IMR-90 (cell line): Measurements from ENCODE around the gene TEAD1. TPM values are rescaled to one million over a fixed set of nuclear protein-coding genes. Genes with fewer than 3 reads are reported as not detected.

ENCODE experiments used
- ATAC-seq: fragments of 200-7000 bp; cut with Tn5 transposase; 2 replicates; pipeline ENCODE4 v1.9.1; 2020; ENCODE audit warnings: low read depth, mild to moderate bottlenecking, moderate library complexity
- BruUV-seq: library from RNA; stranded (reverse); fragments of 400-500 nt; replicated peaks from 2 replicates; lab custom pipeline; 2021; lab: Mats Ljungman, UMichigan
- CTCF ChIA-PET: fragments of 300-600 bp; formaldehyde crosslinking; extraction: SDS; loops from one replicate; lab custom pipeline; 2021; ENCODE audit warnings: antibody characterized with exemption; lab: Yijun Ruan, JAX
- POLR2A ChIA-PET: fragments of 300-600 bp; sonication (Branson Sonifier 250); formaldehyde crosslinking; loops from one replicate; lab custom pipeline; 2022; ENCODE audit warnings: antibody characterized with exemption; ENCODE audit not compliant: unreplicated experiment; lab: Charles Lee
- DNase-seq: peaks from one replicate; pipeline ENCODE4 v3.0.0; 2013
- H2AFZ ChIP-seq: replicated peaks from 2 replicates; pipeline ENCODE3; 2013; ENCODE audit warnings: low read length, mild to moderate bottlenecking; ENCODE audit not compliant: poor library complexity
- H2AK5ac ChIP-seq: 2 replicates; pipeline ENCODE4 v1.6.1; 2013; ENCODE audit warnings: low read depth, low read length, inconsistent platforms
- H2AK9ac ChIP-seq: replicated peaks from 2 replicates; pipeline ENCODE3; 2013; ENCODE audit warnings: mild to moderate bottlenecking, low read depth, low read length, moderate library complexity; ENCODE audit not compliant: poor library complexity
- H2BK120ac ChIP-seq: 2 replicates; pipeline ENCODE4 v1.6.1; 2013; ENCODE audit warnings: low read depth, low read length, inconsistent platforms
- H2BK15ac ChIP-seq: 3 replicates; pipeline ENCODE4 v1.6.1; 2013; ENCODE audit warnings: low read depth, low read length, inconsistent platforms
- H2BK20ac ChIP-seq: 2 replicates; pipeline ENCODE4 v1.6.1; 2013; ENCODE audit warnings: low read depth, mild to moderate bottlenecking, inconsistent platforms, low read length, moderate library complexity
- H2BK5ac ChIP-seq: 2 replicates; pipeline ENCODE4 v1.6.1; 2013; ENCODE audit warnings: mild to moderate bottlenecking, low read depth, low read length, inconsistent platforms; ENCODE audit not compliant: poor library complexity, severe bottlenecking
- H3K14ac ChIP-seq: replicated peaks from 2 replicates; pipeline ENCODE4 v1.6.1; 2013; ENCODE audit warnings: low read depth, low read length, inconsistent platforms
- H3K18ac ChIP-seq: 2 replicates; pipeline ENCODE4 v1.6.1; 2013; ENCODE audit warnings: low read depth, low read length, control low read depth
- H3K23ac ChIP-seq: 2 replicates; pipeline ENCODE4 v1.6.1; 2013; ENCODE audit warnings: low read depth, low read length, inconsistent platforms
- H3K27ac ChIP-seq: 2 replicates; pipeline ENCODE4 v1.5.1; 2013; ENCODE audit warnings: mild to moderate bottlenecking, control low read depth, low read length; ENCODE audit not compliant: insufficient read depth
- H3K27me3 ChIP-seq: 2 replicates; pipeline ENCODE4 v1.6.1; 2013; ENCODE audit warnings: low read length; ENCODE audit not compliant: control insufficient read depth, insufficient read depth
- H3K36me3 ChIP-seq: 2 replicates; pipeline ENCODE4 v1.6.1; 2013; ENCODE audit warnings: low read length, mixed read lengths; ENCODE audit not compliant: control insufficient read depth, insufficient read depth
- H3K4ac ChIP-seq: 2 replicates; pipeline ENCODE4 v1.6.1; 2013; ENCODE audit warnings: low read depth, low read length, inconsistent platforms
- H3K4me1 ChIP-seq: 2 replicates; pipeline ENCODE4 v1.6.1; 2013; ENCODE audit warnings: low read length, mixed read lengths; ENCODE audit not compliant: control insufficient read depth, insufficient read depth
- H3K4me2 ChIP-seq: 2 replicates; pipeline ENCODE4 v1.6.1; 2013; ENCODE audit warnings: low read depth, mild to moderate bottlenecking, control low read depth, low read length, moderate library complexity
- H3K4me3 ChIP-seq: 2 replicates; pipeline ENCODE4 v1.5.1; 2013; ENCODE audit warnings: low read depth, mild to moderate bottlenecking, control low read depth, low read length, moderate library complexity; ENCODE audit not compliant: insufficient read depth
- H3K56ac ChIP-seq: 2 replicates; pipeline ENCODE4 v1.6.1; 2013; ENCODE audit warnings: low read length, inconsistent platforms; ENCODE audit not compliant: insufficient read depth; ENCODE audit errors: extremely low read depth
- H3K79me1 ChIP-seq, 2 experiments: 2 replicates each; pipeline ENCODE4 v1.6.1; 2013; ENCODE audit warnings: low read length in 2 of 2, inconsistent platforms in 1 of 2, low read depth in 1 of 2
- H3K9ac ChIP-seq: 2 replicates; pipeline ENCODE4 v1.6.1; 2013; ENCODE audit warnings: low read depth, low read length, control low read depth
- H3K9me1 ChIP-seq: 2 replicates; pipeline ENCODE4 v1.6.1; 2013; ENCODE audit warnings: low read length, inconsistent platforms; ENCODE audit not compliant: insufficient read depth
- H3K9me3 ChIP-seq: 2 replicates; pipeline ENCODE4 v1.6.1; 2013; ENCODE audit warnings: low read length; ENCODE audit not compliant: control insufficient read depth, insufficient read depth
- H4K20me1 ChIP-seq: 2 replicates; pipeline ENCODE4 v1.6.1; 2013; ENCODE audit warnings: low read length, inconsistent platforms; ENCODE audit not compliant: insufficient read depth
- H4K5ac ChIP-seq: 2 replicates; pipeline ENCODE4 v1.6.1; 2013; ENCODE audit warnings: mild to moderate bottlenecking, low read depth, low read length, control low read depth
- H4K8ac ChIP-seq, 2 experiments: 2 replicates each; pipeline ENCODE4 v1.6.1; 2013; ENCODE audit warnings: low read depth in 2 of 2, low read length in 2 of 2, control low read depth in 1 of 2, inconsistent platforms in 1 of 2
- H4K91ac ChIP-seq: 2 replicates; pipeline ENCODE4 v1.6.1; 2013; ENCODE audit warnings: low read depth, low read length, inconsistent platforms; ENCODE audit not compliant: insufficient read depth
- BHLHE40 ChIP-seq: fragments of 150-350 bp; IDR thresholded peaks from 2 replicates; pipeline ENCODE4 v1.6.1; 2016; ENCODE audit warnings: mild to moderate bottlenecking, low read depth, low read length
- CEBPB ChIP-seq: IDR thresholded peaks from 2 replicates; pipeline ENCODE4 v1.6.1; 2012; ENCODE audit warnings: low read depth, low read length, improper control_type of control experiment
- CHD1 ChIP-seq: IDR thresholded peaks from 2 replicates; pipeline ENCODE4 v1.6.1; 2012; ENCODE audit warnings: low read depth, low read length, improper control_type of control experiment
- CTCF ChIP-seq: conservative IDR thresholded peaks from 2 replicates; pipeline ENCODE4 v1.5.1; 2012; ENCODE audit warnings: mild to moderate bottlenecking, low read depth, low read length, improper control_type of control experiment
- FOS ChIP-seq: fragments of 150-350 bp; IDR thresholded peaks from 2 replicates; pipeline ENCODE4 v1.6.1; 2016; ENCODE audit warnings: low read depth, low read length
- MAFK ChIP-seq: IDR thresholded peaks from 2 replicates; pipeline ENCODE4 v1.6.1; 2012; ENCODE audit warnings: low read depth, low read length, improper control_type of control experiment
- MXI1 ChIP-seq: IDR thresholded peaks from 2 replicates; pipeline ENCODE4 v1.6.1; 2012; ENCODE audit warnings: low read depth, mild to moderate bottlenecking, low read length, moderate library complexity, borderline replicate concordance
- RAD21 ChIP-seq: IDR thresholded peaks from 2 replicates; pipeline ENCODE4 v1.6.1; 2012; ENCODE audit warnings: low read length, improper control_type of control experiment
- RFX5 ChIP-seq: IDR thresholded peaks from 2 replicates; pipeline ENCODE4 v1.8.0; 2012; ENCODE audit warnings: low read depth, mild to moderate bottlenecking, low read length, moderate library complexity
- USF2 ChIP-seq: fragments of 150-350 bp; IDR thresholded peaks from 2 replicates; pipeline ENCODE4 v1.6.1; 2017; ENCODE audit warnings: mild to moderate bottlenecking, antibody characterized with exemption, low read length, low read depth
- WGBS, 2 experiments: methylation state at CpG; one replicate each; pipeline versions ENCODE4 v1.1.5 to v1.1.7; 2013; ENCODE audit warnings: missing lambda C conversion rate in 2 of 2; ENCODE audit not compliant: insufficient read length in 1 of 2; ENCODE audit errors: extremely low coverage in 2 of 2; 5-methylcytosine and 5-hydroxymethylcytosine counted together
- dilution Hi-C: fragments of 300-500 bp; cut with HindIII; formaldehyde crosslinking; loops from one replicate; pipeline ENCODE4 v1.14.3; 2018; ENCODE audit warnings: low sequenced_read_pairs; ENCODE audit not compliant: unreplicated experiment
- in situ Hi-C: fragments of 300-500 bp; cut with MboI; formaldehyde crosslinking; loops from 3 replicates; pipeline ENCODE4 v1.14.3; 2019; ENCODE audit warnings: low sequenced_read_pairs, inconsistent platforms, mixed read lengths
- intact Hi-C: fragments of 100-400 bp; cut with micrococcal nuclease; formaldehyde crosslinking; loops from 2 replicates; pipeline ENCODE4 v1.10.0; 2022
- polyA plus RNA-seq, 3 experiments: library from polyadenylated mRNA; depleted of rRNA; stranded (reverse); fragments of >200 nt; gene quantifications; 2 replicates each; pipeline ENCODE4 v1.2.3, GENCODE V29; 2012; ENCODE audit warnings: low replicate concordance in 1 of 3
- total RNA-seq: library from RNA; depleted of rRNA; stranded (reverse); fragments of >200 nt; gene quantifications from 2 replicates; pipeline ENCODE4 v1.2.3, GENCODE V29; 2012

Gene TEAD1
- total and polyA plus RNA-seq, 2 of the 4 experiments (the other 2 are of a cell fraction): 51.8 to 69.2 TPM

- TF ChIP-seq MXI1: peak; percentile 44; the same call in 1 of the 2 replicates
- peak; percentile 1; the same call in 1 of the 2 replicates for TF ChIP-seq CEBPB
Observed at GRCh38 chr11:12693479-12694182, 19.4 kb downstream of the TEAD1 start (continued).

DNA sequence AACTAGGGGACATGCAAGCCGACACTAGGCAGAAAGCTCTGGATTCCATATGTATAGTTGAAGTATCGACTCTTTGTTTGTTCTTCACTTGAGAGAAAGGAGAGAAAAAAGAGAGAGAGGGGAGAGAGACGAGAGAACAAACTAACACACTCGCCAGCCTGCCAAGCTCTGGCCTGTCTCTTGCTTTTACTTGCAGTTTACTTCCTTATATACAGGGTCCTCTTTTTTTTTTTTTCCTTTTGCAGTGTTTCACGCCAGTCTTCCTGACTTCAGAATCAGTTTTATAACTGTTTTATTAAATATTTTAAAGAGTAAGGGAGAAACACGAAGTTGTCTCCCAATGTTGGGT is 19.9 kb downstream of the TEAD1 start:
- Histone ChIP-seq H2BK120ac (peak overlapping the region; percentile 88), H3K23ac (peak overlapping the region; percentile 93), H3K56ac (peak overlapping the region; percentile 83), H3K79me1 (peaks cover 17 to 78% of the 10 kb centered on the region in 2 experiments; a peak in 3 of 4 replicates), H3K27ac (peak overlapping the region; percentile 76), H3K4me1 (peaks cover 44% of the 10 kb centered on the region), H2BK5ac (peak overlapping the region; percentile 87), H3K14ac (peak overlapping the region; percentile 95), H4K20me1 (peaks cover 86% of the 10 kb centered on the region), H3K9ac (peak overlapping the region; percentile 48), H3K36me3 (no peaks in the 10 kb centered on the region; the same call in 1 of the 2 replicates), H3K4ac (peak overlapping the region; percentile 80), H3K4me2 (peak overlapping the region; percentile 38), H3K9me3 (no peaks in the 10 kb centered on the region), H3K4me3 (peak overlapping the region; percentile 0; the same call in 1 of the 2 replicates), H2BK15ac (peak overlapping the region; percentile 59; the same call in 2 of the 3 replicates), H2AFZ (peak overlapping the region; percentile 74), H2BK20ac (peak overlapping the region; percentile 91), H3K27me3 (no peaks in the 10 kb centered on the region), H4K91ac (peak overlapping the region; percentile 85), H2AK5ac (peak overlapping the region; percentile 95), H4K5ac (peak overlapping the region; percentile 76), H4K8ac (peak overlapping the region; percentile 35 to 91), H3K18ac (peak overlapping the region; percentile 91), H3K9me1 (peaks cover 32% of the 10 kb centered on the region), H2AK9ac (peak overlapping the region; percentile 43)
- peak; percentile 4; the same call in 1 of the 2 replicates for ATAC-seq
- BruUV-seq: no TSS peak
- dilution Hi-C loops (loop anchor here (25.0 kb wide), 1 partner anchor 193 kb away; no protein-coding TSS in a partner anchor), intact Hi-C loops (loop anchor here (5.0 kb wide), 3 partner anchors 78 to 407 kb away; no protein-coding TSS in a partner anchor), in situ Hi-C loops (no loop called here)
- no CpG with 5 or more reads among the region's 6 CpGs for WGBS, 2 experiments
- TF ChIP-seq CTCF (no peak), CHD1 (no peak), BHLHE40 (no peak), RFX5 (no peak), RAD21 (no peak), MAFK (no peak), USF2 (no peak), MXI1 (no peak), FOS (no peak)
- CTCF ChIA-PET: interaction anchor here (1.0 to 1.3 kb wide), 3 partner anchors 124 to 363 kb away, joined by 3 to 4 read pairs (median 4); no protein-coding TSS in a partner anchor
- peak; percentile 44 for DNase-seq
- POLR2A ChIA-PET: no interaction called here
